ENCODE measurements around the gene KRTAP20-4.

Gene KRTAP20-4

GRCh38 chr21:30590297-30590696 lies 30.1 kb upstream of the KRTAP20-4 start, which contains the start of gene KRTAP22-2:
TSS of gene KRTAP22-2 (minus strand) at chr21:30590397.
- Histone ChIP-seq H3K27me3 (ENCODE audit: insufficient read depth, poor library complexity, severe bottlenecking) (peaks cover 4% of the 10 kb centered on the region), H3K27ac (ENCODE audit: poor library complexity, severe bottlenecking) (no peak within 1 kb of the TSS), H3K9me3 (ENCODE audit: severe bottlenecking) (no peaks in the 10 kb centered on the region), H3K4me1 (ENCODE audit: insufficient read depth, poor library complexity, severe bottlenecking) (no peaks in the 10 kb centered on the region), H3K4me3 (ENCODE audit: severe bottlenecking) (no peak within 1 kb of the TSS), H3K36me3 (ENCODE audit: low read depth) (no peaks in the 10 kb centered on the region)
- TF ChIP-seq, protein P1, sequence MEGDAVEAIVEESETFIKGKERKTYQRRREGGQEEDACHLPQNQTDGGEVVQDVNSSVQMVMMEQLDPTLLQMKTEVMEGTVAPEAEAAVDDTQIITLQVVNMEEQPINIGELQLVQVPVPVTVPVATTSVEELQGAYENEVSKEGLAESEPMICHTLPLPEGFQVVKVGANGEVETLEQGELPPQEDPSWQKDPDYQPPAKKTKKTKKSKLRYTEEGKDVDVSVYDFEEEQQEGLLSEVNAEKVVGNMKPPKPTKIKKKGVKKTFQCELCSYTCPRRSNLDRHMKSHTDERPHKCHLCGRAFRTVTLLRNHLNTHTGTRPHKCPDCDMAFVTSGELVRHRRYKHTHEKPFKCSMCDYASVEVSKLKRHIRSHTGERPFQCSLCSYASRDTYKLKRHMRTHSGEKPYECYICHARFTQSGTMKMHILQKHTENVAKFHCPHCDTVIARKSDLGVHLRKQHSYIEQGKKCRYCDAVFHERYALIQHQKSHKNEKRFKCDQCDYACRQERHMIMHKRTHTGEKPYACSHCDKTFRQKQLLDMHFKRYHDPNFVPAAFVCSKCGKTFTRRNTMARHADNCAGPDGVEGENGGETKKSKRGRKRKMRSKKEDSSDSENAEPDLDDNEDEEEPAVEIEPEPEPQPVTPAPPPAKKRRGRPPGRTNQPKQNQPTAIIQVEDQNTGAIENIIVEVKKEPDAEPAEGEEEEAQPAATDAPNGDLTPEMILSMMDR (IDR thresholded peaks at IDR 0.05; ENCODE audit: poor library complexity, severe bottlenecking), result no peak
- DNase-seq (ENCODE audit: low spot score), result no peak
- no peak for ATAC-seq (ENCODE audit: low read depth)

DNA sequence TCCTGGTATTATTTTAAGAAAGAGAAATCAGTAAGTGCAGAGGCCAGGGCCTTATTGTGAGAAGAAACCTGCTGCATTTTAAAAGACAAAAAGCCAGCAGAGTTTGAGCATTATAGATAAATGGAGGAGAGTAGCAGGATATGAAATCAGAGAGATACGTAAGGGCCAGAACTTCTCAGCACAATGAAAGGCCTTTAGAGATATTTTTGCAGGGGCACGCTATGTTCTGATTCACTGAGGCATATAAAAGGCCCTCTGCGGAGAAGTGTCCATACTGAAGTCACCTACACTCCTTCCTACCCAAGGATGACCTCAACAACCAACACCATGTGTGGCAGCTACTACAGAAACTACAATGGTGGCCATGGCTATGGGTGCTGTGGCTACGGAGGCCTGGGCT lies 28.3 kb upstream of the KRTAP20-4 start, which contains the start of gene KRTAP6-3:
KRTAP6-3 (plus strand) TSS at position 301 of the 400 bp plus-strand sequence; CDS start at position 307, 6 bp downstream.
- Histone ChIP-seq H3K4me1 (ENCODE audit: insufficient read depth, poor library complexity, severe bottlenecking) (no peaks in the 10 kb centered on the region), H3K27ac (ENCODE audit: poor library complexity, severe bottlenecking) (no peak within 1 kb of the TSS), H3K36me3 (ENCODE audit: low read depth) (no peaks in the 10 kb centered on the region), H3K4me3 (ENCODE audit: severe bottlenecking) (no peak within 1 kb of the TSS), H3K27me3 (ENCODE audit: insufficient read depth, poor library complexity, severe bottlenecking) (no peaks in the 10 kb centered on the region), H3K9me3 (ENCODE audit: severe bottlenecking) (no peaks in the 10 kb centered on the region)
- TF ChIP-seq, protein P1 (IDR thresholded peaks at IDR 0.05; ENCODE audit: poor library complexity, severe bottlenecking), result no peak
- no peak for DNase-seq (ENCODE audit: low spot score)
- no peak for ATAC-seq (ENCODE audit: low read depth)

DNA sequence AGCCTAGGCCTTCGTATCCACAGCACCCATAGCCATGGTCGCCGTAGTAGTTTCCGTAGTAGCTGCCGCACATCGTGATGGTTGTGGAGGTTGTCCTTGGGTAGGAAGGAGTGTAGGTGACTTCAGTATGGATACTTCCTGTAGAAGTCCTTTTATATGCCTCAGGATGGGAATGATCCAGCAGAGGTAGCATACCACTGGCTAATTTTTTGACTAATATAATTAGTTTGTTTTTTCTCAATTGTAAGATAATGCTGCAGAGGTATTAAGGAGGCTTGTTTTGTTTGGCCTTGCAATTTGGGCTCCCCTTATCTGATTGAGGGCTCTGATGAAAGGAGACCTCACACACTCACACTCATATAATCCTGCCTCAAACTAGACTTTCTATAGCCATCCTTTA lies 21.6 kb upstream of the KRTAP20-4 start, which contains the start of gene KRTAP6-2:
KRTAP6-2 (minus strand) TSS at position 101 of the 400 bp plus-strand sequence; CDS start at position 73, 28 bp downstream.
- Histone ChIP-seq H3K4me1 (ENCODE audit: insufficient read depth, poor library complexity, severe bottlenecking) (no peaks in the 10 kb centered on the region), H3K27ac (ENCODE audit: poor library complexity, severe bottlenecking) (no peak within 1 kb of the TSS), H3K4me3 (ENCODE audit: severe bottlenecking) (no peak within 1 kb of the TSS), H3K36me3 (ENCODE audit: low read depth) (no peaks in the 10 kb centered on the region), H3K9me3 (ENCODE audit: severe bottlenecking) (no peaks in the 10 kb centered on the region), H3K27me3 (ENCODE audit: insufficient read depth, poor library complexity, severe bottlenecking) (no peaks in the 10 kb centered on the region)
- TF ChIP-seq, protein P1 (IDR thresholded peaks at IDR 0.05; ENCODE audit: poor library complexity, severe bottlenecking), result no peak
- ATAC-seq (ENCODE audit: low read depth) (no peak), DNase-seq (ENCODE audit: low spot score) (no peak)

DNA sequence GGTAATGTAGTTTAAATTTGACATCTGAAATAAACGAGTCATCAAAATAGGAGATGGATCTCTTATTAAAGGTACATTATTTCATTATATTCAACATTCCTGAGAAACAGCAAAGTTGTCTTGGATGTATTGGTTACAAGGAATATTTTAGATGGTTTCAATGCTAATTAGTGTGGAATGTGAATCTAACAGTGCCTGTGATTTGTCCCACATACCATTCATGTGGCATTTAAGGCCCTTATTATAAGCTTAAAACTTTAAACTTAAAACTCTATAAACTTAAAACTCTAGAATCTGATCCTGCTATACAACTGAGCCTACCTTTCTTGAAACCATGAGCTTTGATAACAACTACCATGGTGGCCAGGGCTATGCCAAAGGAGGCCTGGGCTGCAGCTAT lies 19.6 kb upstream of the KRTAP20-4 start, which contains the start of gene KRTAP22-1:
KRTAP22-1 (plus strand) TSS at position 301 of the 400 bp plus-strand sequence.
- H3K27me3 ChIP-seq (ENCODE audit: insufficient read depth, poor library complexity, severe bottlenecking), result no peaks in the 10 kb centered on the region
- no peak within 1 kb of the TSS for H3K27ac ChIP-seq (ENCODE audit: poor library complexity, severe bottlenecking)
- H3K4me1 ChIP-seq (ENCODE audit: insufficient read depth, poor library complexity, severe bottlenecking), result no peaks in the 10 kb centered on the region
- DNase-seq (ENCODE audit: low spot score), result no peak
- no peak for ATAC-seq (ENCODE audit: low read depth)
- H3K36me3 ChIP-seq (ENCODE audit: low read depth), result no peaks in the 10 kb centered on the region
- no peaks in the 10 kb centered on the region for H3K9me3 ChIP-seq (ENCODE audit: severe bottlenecking)
- no peak within 1 kb of the TSS for H3K4me3 ChIP-seq (ENCODE audit: severe bottlenecking)
- TF ChIP-seq, protein P1 (IDR thresholded peaks at IDR 0.05; ENCODE audit: poor library complexity, severe bottlenecking), result no peak

DNA sequence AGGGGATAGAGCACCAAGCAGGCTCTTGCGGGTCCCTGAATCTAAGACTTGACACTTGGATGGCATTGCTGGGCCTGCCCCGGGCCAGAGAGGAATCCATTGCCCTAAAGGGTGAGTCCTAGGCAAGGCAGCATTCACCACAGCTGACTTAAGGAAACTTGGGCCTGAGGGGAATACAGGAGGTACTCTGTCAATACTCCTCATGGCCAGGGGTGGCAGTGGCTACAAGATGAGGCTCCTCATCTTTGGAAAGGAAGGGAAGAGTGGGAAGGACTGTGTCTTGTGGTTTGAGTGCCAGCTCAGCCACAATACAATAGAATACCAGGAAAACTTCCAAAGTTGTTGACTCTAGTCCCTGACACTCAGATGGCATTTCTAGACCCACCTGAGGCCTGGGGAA lies 14.5 kb upstream of the KRTAP20-4 start:
- H3K9me3 ChIP-seq (ENCODE audit: severe bottlenecking), result no peaks in the 10 kb centered on the region
- H3K36me3 ChIP-seq (ENCODE audit: low read depth), result no peaks in the 10 kb centered on the region
- H3K27me3 ChIP-seq (ENCODE audit: insufficient read depth, poor library complexity, severe bottlenecking), result no peaks in the 10 kb centered on the region
- ATAC-seq (ENCODE audit: low read depth), result no peak
- TF ChIP-seq, protein P1 (IDR thresholded peaks at IDR 0.05; ENCODE audit: poor library complexity, severe bottlenecking), result no peak
- no peak overlapping the region for H3K27ac ChIP-seq (ENCODE audit: poor library complexity, severe bottlenecking)
- H3K4me3 ChIP-seq (ENCODE audit: severe bottlenecking), result no peak overlapping the region
- DNase-seq (ENCODE audit: low spot score), result no peak
- no peaks in the 10 kb centered on the region for H3K4me1 ChIP-seq (ENCODE audit: insufficient read depth, poor library complexity, severe bottlenecking)
